Neuronal stem cell (in vitro differentiated cells): ENCODE results near the gene ERC2.

Source experiments
- DNase-seq: peaks from one replicate; pipeline ENCODE4 v3.0.0-alpha.2; 2013; ENCODE audit warnings: low spot score
- H2AFZ ChIP-seq: one replicate; pipeline ENCODE4 v1.6.1; 2013; ENCODE audit warnings: mild to moderate bottlenecking, low read length, inconsistent platforms
- H2AK5ac ChIP-seq: 2 replicates; pipeline ENCODE4 v1.6.1; 2013; ENCODE audit warnings: low read depth, mild to moderate bottlenecking, inconsistent platforms, low read length, moderate library complexity, mixed read lengths
- H2BK120ac ChIP-seq: 2 replicates; pipeline ENCODE4 v1.6.1; 2013; ENCODE audit warnings: low read depth, mild to moderate bottlenecking, inconsistent platforms, low read length, moderate library complexity, mixed read lengths
- H2BK12ac ChIP-seq: one replicate; pipeline ENCODE4 v1.6.1; 2013; ENCODE audit warnings: low read length, inconsistent platforms
- H2BK15ac ChIP-seq: 2 replicates; pipeline ENCODE4 v1.6.1; 2013; ENCODE audit warnings: mild to moderate bottlenecking, low read length, inconsistent platforms, mixed read lengths
- H2BK5ac ChIP-seq: one replicate; pipeline ENCODE4 v1.6.1; 2013; ENCODE audit warnings: inconsistent platforms, mild to moderate bottlenecking, low read length, moderate library complexity
- H3K14ac ChIP-seq: one replicate; pipeline ENCODE4 v1.6.1; 2013; ENCODE audit warnings: low read length, inconsistent platforms
- H3K18ac ChIP-seq: 2 replicates; pipeline ENCODE4 v1.6.1; 2013; ENCODE audit warnings: low read length, inconsistent platforms
- H3K23ac ChIP-seq: 2 replicates; pipeline ENCODE4 v1.6.1; 2013; ENCODE audit warnings: low read depth, mild to moderate bottlenecking, mixed read lengths, low read length, inconsistent platforms; ENCODE audit not compliant: poor library complexity
- H3K27ac ChIP-seq: replicated peaks from 3 replicates; pipeline ENCODE4 v1.5.1; 2013; ENCODE audit warnings: low read length, inconsistent platforms
- H3K27me3 ChIP-seq, 3 experiments: 2 replicates each; pipeline ENCODE4 v1.6.1; 2013; ENCODE audit warnings: low read length in 3 of 3, mild to moderate bottlenecking in 2 of 3, inconsistent platforms in 1 of 3, low read depth in 1 of 3, mixed read lengths in 1 of 3, moderate library complexity in 1 of 3; ENCODE audit not compliant: control insufficient read depth in 3 of 3, insufficient read depth in 3 of 3
- H3K36me3 ChIP-seq, 2 donors: replicated peaks in 1 of 2; 2 replicates each; pipeline ENCODE4 v1.6.1; 2013; ENCODE audit warnings: low read length in 2 of 2; ENCODE audit not compliant: control insufficient read depth in 2 of 2, insufficient read depth in 2 of 2
- H3K4ac ChIP-seq: 2 replicates; pipeline ENCODE4 v1.6.1; 2013; ENCODE audit warnings: inconsistent platforms, mild to moderate bottlenecking, low read length, moderate library complexity
- H3K4me1 ChIP-seq, 2 donors: 1 replicate in 1 of 2; 2 replicates in 1 of 2; pipeline ENCODE4 v1.6.1; 2013; ENCODE audit warnings: low read length in 2 of 2, low read depth in 1 of 2; ENCODE audit not compliant: control insufficient read depth in 2 of 2, insufficient read depth in 1 of 2
- H3K4me2 ChIP-seq: one replicate; pipeline ENCODE4 v1.6.1; 2013; ENCODE audit warnings: mild to moderate bottlenecking, low read length, inconsistent platforms; ENCODE audit not compliant: insufficient read depth, poor library complexity, severe bottlenecking
- H3K4me3 ChIP-seq, 2 donors: 2 replicates each; pipeline ENCODE4 v1.5.1; 2013; ENCODE audit warnings: low read length in 2 of 2, mild to moderate bottlenecking in 2 of 2, inconsistent platforms in 1 of 2, moderate library complexity in 1 of 2
- H3K79me1 ChIP-seq: one replicate; pipeline ENCODE4 v1.6.1; 2013; ENCODE audit warnings: low read depth, mild to moderate bottlenecking, inconsistent platforms, low read length, moderate library complexity
- H3K9ac ChIP-seq: one replicate; pipeline ENCODE4 v1.6.1; 2013; ENCODE audit warnings: mild to moderate bottlenecking, low read depth, low read length, inconsistent platforms; ENCODE audit not compliant: poor library complexity
- H3K9me3 ChIP-seq, 2 donors: replicated peaks in 1 of 2; 2 replicates each; pipeline versions ENCODE3 to v1.6.1; 2013; ENCODE audit warnings: low read length in 2 of 2, mild to moderate bottlenecking in 2 of 2, inconsistent platforms in 1 of 2, low read depth in 1 of 2, mixed read lengths in 1 of 2, moderate library complexity in 1 of 2; ENCODE audit not compliant: control insufficient read depth in 2 of 2, insufficient read depth in 1 of 2
- H4K8ac ChIP-seq: one replicate; pipeline ENCODE4 v1.6.1; 2013; ENCODE audit warnings: low read depth, mild to moderate bottlenecking, inconsistent platforms, low read length, moderate library complexity
- H4K91ac ChIP-seq: one replicate; pipeline ENCODE4 v1.6.1; 2013; ENCODE audit warnings: low read length, low read depth, mild to moderate bottlenecking, inconsistent platforms; ENCODE audit not compliant: poor library complexity
- WGBS, 2 donors: extraction: QIAGEN DNeasy Blood & Tissue Kit; methylation state at CpG; one replicate each; pipeline ENCODE4 v1.1.7; 2013; ENCODE audit warnings: missing lambda C conversion rate in 2 of 2, mixed read lengths in 1 of 2; ENCODE audit not compliant: insufficient read length in 2 of 2, insufficient replicate concordance in 1 of 2; ENCODE audit errors: extremely low coverage in 2 of 2; 5-methylcytosine and 5-hydroxymethylcytosine counted together

ERC2 gene

GRCh38 chr3:56320883-56321282 is 147.4 kb downstream of the ERC2 start:
- H2BK5ac ChIP-seq: no peak overlapping the region
- peaks cover 0 to 4% of the 10 kb centered on the region in 2 donors for H3K9me3 ChIP-seq
- H3K9ac ChIP-seq: no peak overlapping the region
- H4K91ac ChIP-seq: no peak overlapping the region
- H3K4me1 ChIP-seq: peaks cover 12 to 23% of the 10 kb centered on the region in 2 donors
- no peak overlapping the region for H3K27ac ChIP-seq
- H3K27me3 ChIP-seq: no peaks in the 10 kb centered on the region
- H3K36me3 ChIP-seq: no peaks in the 10 kb centered on the region
- no peak overlapping the region for H2BK15ac ChIP-seq
- DNase-seq: no peak
- peaks cover 2% of the 10 kb centered on the region for H3K79me1 ChIP-seq
- H3K4me2 ChIP-seq: no peak overlapping the region
- no peak overlapping the region for H4K8ac ChIP-seq
- H2BK120ac ChIP-seq: no peak overlapping the region
- H3K14ac ChIP-seq: no peak overlapping the region
- no peak overlapping the region for H3K4me3 ChIP-seq
- WGBS, 2 donors: no CpG with 5 or more reads among the region's 5 CpGs
- no peak overlapping the region for H3K18ac ChIP-seq
- H3K23ac ChIP-seq: no peak overlapping the region
- no peak overlapping the region for H2BK12ac ChIP-seq
- H3K4ac ChIP-seq: no peak overlapping the region
- no peak overlapping the region for H2AFZ ChIP-seq
- no peak overlapping the region for H2AK5ac ChIP-seq

- H3K4ac ChIP-seq: no peak overlapping the region
These were observed 149.4 kb downstream of the ERC2 start for GRCh38 chr3:56318891-56319290.

GRCh38 chr3:56316944-56317343 is 151.3 kb downstream of the ERC2 start:
- no peak overlapping the region for H3K9ac ChIP-seq
- H3K4ac ChIP-seq: no peak overlapping the region
- no peak overlapping the region for H3K18ac ChIP-seq
- H2AK5ac ChIP-seq: no peak overlapping the region
- H3K27me3 ChIP-seq: no peaks in the 10 kb centered on the region
- H2AFZ ChIP-seq: no peak overlapping the region
- peaks cover 3 to 8% of the 10 kb centered on the region in 2 donors for H3K4me1 ChIP-seq
- no peak overlapping the region for H3K23ac ChIP-seq
- no peak overlapping the region for H4K8ac ChIP-seq
- no peak overlapping the region for H4K91ac ChIP-seq
- no peaks in the 10 kb centered on the region for H3K36me3 ChIP-seq
- no peaks in the 10 kb centered on the region for H3K9me3 ChIP-seq
- no peak overlapping the region for H3K4me2 ChIP-seq
- no peak overlapping the region for H2BK12ac ChIP-seq
- H3K14ac ChIP-seq: no peak overlapping the region
- no peak overlapping the region for H2BK120ac ChIP-seq
- no CpG with 5 or more reads among the region's 3 CpGs for WGBS, 2 donors
- H2BK5ac ChIP-seq: no peak overlapping the region
- no peaks in the 10 kb centered on the region for H3K79me1 ChIP-seq
- H2BK15ac ChIP-seq: no peak overlapping the region
- no peak overlapping the region for H3K4me3 ChIP-seq
- no peak overlapping the region for H3K27ac ChIP-seq
- DNase-seq: no peak

More at GRCh38 chr3:56318891-56319290, 149.4 kb downstream of the ERC2 start:
- H2AK5ac ChIP-seq: no peak overlapping the region
- no peak overlapping the region for H2BK15ac ChIP-seq
- H3K4me1 ChIP-seq: peaks cover 10 to 14% of the 10 kb centered on the region in 2 donors
- no peak overlapping the region for H2AFZ ChIP-seq
- no peak overlapping the region for H3K4me2 ChIP-seq
- H3K4me3 ChIP-seq: no peak overlapping the region
- no peak overlapping the region for H3K18ac ChIP-seq
- DNase-seq: no peak
- H3K23ac ChIP-seq: no peak overlapping the region
- no peak overlapping the region for H3K9ac ChIP-seq
- no peak overlapping the region for H4K8ac ChIP-seq
- H3K9me3 ChIP-seq: peaks cover 0 to 4% of the 10 kb centered on the region in 2 donors
- no peak overlapping the region for H2BK5ac ChIP-seq
- no peak overlapping the region for H2BK12ac ChIP-seq
- no peaks in the 10 kb centered on the region for H3K36me3 ChIP-seq
- H2BK120ac ChIP-seq: no peak overlapping the region
- WGBS, 2 donors: no CpG with 5 or more reads among the region's 3 CpGs
- H3K14ac ChIP-seq: no peak overlapping the region
- no peak overlapping the region for H3K27ac ChIP-seq
- H3K79me1 ChIP-seq: no peaks in the 10 kb centered on the region
- H3K27me3 ChIP-seq: no peaks in the 10 kb centered on the region
- no peak overlapping the region for H4K91ac ChIP-seq

- Histone ChIP-seq H3K4me1 (peaks cover 0 to 6% of the 10 kb centered on the region in 2 donors), H3K4me3 (no peak overlapping the region), H3K18ac (no peak overlapping the region), H3K14ac (no peak overlapping the region), H4K91ac (no peak overlapping the region), H3K9me3 (no peaks in the 10 kb centered on the region), H3K23ac (no peak overlapping the region), H2BK5ac (no peak overlapping the region), H3K79me1 (no peaks in the 10 kb centered on the region), H3K27ac (no peak overlapping the region), H3K4me2 (no peak overlapping the region), H3K27me3 (no peaks in the 10 kb centered on the region), H3K4ac (no peak overlapping the region), H2BK12ac (no peak overlapping the region), H2BK15ac (no peak overlapping the region), H2AFZ (no peak overlapping the region), H2AK5ac (no peak overlapping the region), H2BK120ac (no peak overlapping the region), H3K9ac (no peak overlapping the region), H3K36me3 (no peaks in the 10 kb centered on the region), H4K8ac (no peak overlapping the region)
- no peak for DNase-seq
- WGBS, 2 donors: no CpG with 5 or more reads among the region's 5 CpGs
These were observed 153.4 kb downstream of the ERC2 start for GRCh38 chr3:56314842-56315241.
